Activated CD8-positive, alpha-beta T cell treated with anti-CD3 and anti-CD28 coated beads for 36 hours (primary cell): Measurements from ENCODE around the gene LYRM4. TPM values are rescaled to one million over a fixed set of nuclear protein-coding genes. Genes with fewer than 3 reads are reported as not detected.

Experiments used
- ATAC-seq: fragments of 200-7000 bp; cut with Tn5 transposase; one replicate; pipeline ENCODE4 v1.10.0; 2021; ENCODE audit warnings: mild to moderate bottlenecking, moderate library complexity
- CTCF ChIA-PET: fragments of 350-600 bp; sonication (Branson Sonifier 250); formaldehyde crosslinking; loops from one replicate; lab custom pipeline; 2021; ENCODE audit warnings: antibody characterized with exemption; lab: Charles Lee
- POLR2A ChIA-PET: fragments of 350-600 bp; sonication (Branson Sonifier 250); formaldehyde crosslinking; loops from one replicate; lab custom pipeline; 2021; ENCODE audit warnings: antibody characterized with exemption; lab: Charles Lee
- DNase-seq: peaks from one replicate; pipeline ENCODE4 v3.0.0-alpha.2; 2020
- H3K27ac Mint-ChIP-seq: one replicate; pipeline ENCODE4 v1.8.0; 2021; ENCODE audit warnings: mild to moderate bottlenecking, mixed read lengths
- H3K27me3 Mint-ChIP-seq: one replicate; pipeline ENCODE4 v1.8.0; 2021; ENCODE audit warnings: mixed read lengths
- H3K36me3 Mint-ChIP-seq: one replicate; pipeline ENCODE4 v1.8.0; 2021; ENCODE audit warnings: low read depth, mixed read lengths
- H3K4me1 Mint-ChIP-seq: one replicate; pipeline ENCODE4 v1.8.0; 2021; ENCODE audit warnings: low read depth, mixed read lengths
- H3K4me3 Mint-ChIP-seq: one replicate; pipeline ENCODE4 v1.8.0; 2021; ENCODE audit warnings: mild to moderate bottlenecking, moderate library complexity, mixed read lengths
- H3K9me3 Mint-ChIP-seq: one replicate; pipeline ENCODE4 v1.8.0; 2021; ENCODE audit warnings: mixed read lengths
- CTCF ChIP-seq: fragments of 200-600 bp; IDR thresholded peaks from one replicate; pipeline ENCODE4 v1.8.0; 2022; ENCODE audit warnings: antibody characterized with exemption, mild to moderate bottlenecking
- intact Hi-C: fragments of 100-400 bp; cut with micrococcal nuclease; formaldehyde crosslinking; loops from one replicate; pipeline ENCODE4 v1.10.0; 2022
- total RNA-seq, 2 experiments: library from RNA; stranded (reverse); gene quantifications; one replicate each; pipeline ENCODE4 v1.2.3, GENCODE V29; 2021

The LYRM4 gene
- total RNA-seq, 2 experiments from 2014 or later = 43.5 to 50.6 TPM

- no peak for ATAC-seq
- H3K27ac Mint-ChIP-seq = no peak overlapping the region
These were observed 118.6 kb downstream of the LYRM4 start for GRCh38 chr6:5142131-5142530.

GRCh38 chr6:5141046-5141445 is 119.7 kb downstream of the LYRM4 start:
- no peak for ATAC-seq
- ChIA-PET CTCF (interaction anchor here (1.1 kb wide), 1 partner anchor 11 kb away, joined by 3 read pairs; no protein-coding TSS in a partner anchor), POLR2A (no interaction called here)
- DNase-seq = no peak
- H3K4me1 Mint-ChIP-seq = peaks cover 3% of the 10 kb centered on the region
- no peak for TF ChIP-seq CTCF
- intact Hi-C loops = loop anchor here (5.0 kb wide), 1 partner anchor 261 kb away; no protein-coding TSS in a partner anchor
- no peaks in the 10 kb centered on the region for H3K36me3 Mint-ChIP-seq
- H3K9me3 Mint-ChIP-seq = no peaks in the 10 kb centered on the region
- no peak overlapping the region for H3K4me3 Mint-ChIP-seq
- no peak overlapping the region for H3K27ac Mint-ChIP-seq
- no peaks in the 10 kb centered on the region for H3K27me3 Mint-ChIP-seq

More at GRCh38 chr6:5142131-5142530, 118.6 kb downstream of the LYRM4 start:
- Mint-ChIP-seq H3K9me3 (no peaks in the 10 kb centered on the region), H3K36me3 (no peaks in the 10 kb centered on the region), H3K4me1 (no peaks in the 10 kb centered on the region), H3K27me3 (no peaks in the 10 kb centered on the region), H3K4me3 (no peak overlapping the region)
- no peak for DNase-seq
- intact Hi-C loops = loop anchor here (2.0 to 5.0 kb wide), 2 partner anchors 161 to 260 kb away; no protein-coding TSS in a partner anchor
- ChIA-PET CTCF (interaction anchor here (0.5 to 1.1 kb wide), 3 partner anchors 10 to 1316 kb away, joined by 3 read pairs; no protein-coding TSS in a partner anchor), POLR2A (no interaction called here)
- no peak for TF ChIP-seq CTCF

- H3K27ac Mint-ChIP-seq = no peak overlapping the region
- H3K27me3 Mint-ChIP-seq = no peaks in the 10 kb centered on the region
- H3K4me1 Mint-ChIP-seq = peaks cover 3% of the 10 kb centered on the region
- no peak for DNase-seq
- ChIA-PET POLR2A (no interaction called here), CTCF (interaction anchor here (1.6 kb wide), 1 partner anchor 163 kb away, joined by 4 read pairs; no protein-coding TSS in a partner anchor)
- no peak for ATAC-seq
- no peak overlapping the region for H3K4me3 Mint-ChIP-seq
- no peaks in the 10 kb centered on the region for H3K36me3 Mint-ChIP-seq
- TF ChIP-seq CTCF = no peak
- intact Hi-C loops = loop anchor here (5.0 kb wide), 1 partner anchor 262 kb away; no protein-coding TSS in a partner anchor
- no peaks in the 10 kb centered on the region for H3K9me3 Mint-ChIP-seq
These were observed 120.7 kb downstream of the LYRM4 start for GRCh38 chr6:5139828-5140771.

- CTCF ChIA-PET = interaction anchor here (1.6 kb wide), 1 partner anchor 164 kb away, joined by 4 read pairs; no protein-coding TSS in a partner anchor
- TF ChIP-seq CTCF = no peak
These were observed 121.5 kb downstream of the LYRM4 start for GRCh38 chr6:5138995-5139827.

More at GRCh38 chr6:5138995-5139827, 121.5 kb downstream of the LYRM4 start:
- Mint-ChIP-seq H3K36me3 (no peaks in the 10 kb centered on the region), H3K27me3 (no peaks in the 10 kb centered on the region), H3K9me3 (no peaks in the 10 kb centered on the region), H3K27ac (no peak overlapping the region), H3K4me3 (no peak overlapping the region), H3K4me1 (peaks cover 3% of the 10 kb centered on the region)
- no peak for DNase-seq
- no peak for ATAC-seq
- POLR2A ChIA-PET = no interaction called here
- intact Hi-C loops = no loop called here
